GM10266 (cell line): ENCODE data around the gene BACH1.

ENCODE experiments used
- DNase-seq: peaks from one replicate; pipeline ENCODE4 v3.0.0; 2012; ENCODE audit errors: extremely low spot score
- TF ChIP-seq, protein P1 (sequence below): IDR thresholded peaks from 2 replicates; pipeline ENCODE4 v1.5.1; 2012; ENCODE audit warnings: mild to moderate bottlenecking, low read depth; ENCODE audit not compliant: control insufficient read depth, insufficient read depth; ENCODE audit errors: missing control alignments

The BACH1 gene

DNA sequence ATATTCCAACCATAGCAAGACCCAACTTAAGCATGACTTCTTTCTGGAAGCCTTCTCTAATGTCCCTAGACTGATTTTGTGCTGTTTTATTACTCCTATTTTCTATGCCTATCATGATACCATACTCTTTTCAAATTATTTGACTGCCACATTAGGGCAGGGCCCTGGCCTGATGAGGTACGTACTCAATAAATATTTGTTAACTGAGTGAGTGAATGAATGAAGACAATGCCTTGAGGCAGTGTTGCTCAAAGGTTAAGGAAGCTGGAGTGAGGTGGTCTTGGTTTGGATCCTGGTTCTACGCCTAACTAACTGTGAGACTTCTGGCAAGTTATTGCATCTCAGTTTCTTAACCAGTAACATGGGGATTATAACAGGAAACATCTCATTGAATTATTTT lies 38.3 kb upstream of the BACH1 start:
- no peak for DNase-seq
- TF ChIP-seq, protein P1, sequence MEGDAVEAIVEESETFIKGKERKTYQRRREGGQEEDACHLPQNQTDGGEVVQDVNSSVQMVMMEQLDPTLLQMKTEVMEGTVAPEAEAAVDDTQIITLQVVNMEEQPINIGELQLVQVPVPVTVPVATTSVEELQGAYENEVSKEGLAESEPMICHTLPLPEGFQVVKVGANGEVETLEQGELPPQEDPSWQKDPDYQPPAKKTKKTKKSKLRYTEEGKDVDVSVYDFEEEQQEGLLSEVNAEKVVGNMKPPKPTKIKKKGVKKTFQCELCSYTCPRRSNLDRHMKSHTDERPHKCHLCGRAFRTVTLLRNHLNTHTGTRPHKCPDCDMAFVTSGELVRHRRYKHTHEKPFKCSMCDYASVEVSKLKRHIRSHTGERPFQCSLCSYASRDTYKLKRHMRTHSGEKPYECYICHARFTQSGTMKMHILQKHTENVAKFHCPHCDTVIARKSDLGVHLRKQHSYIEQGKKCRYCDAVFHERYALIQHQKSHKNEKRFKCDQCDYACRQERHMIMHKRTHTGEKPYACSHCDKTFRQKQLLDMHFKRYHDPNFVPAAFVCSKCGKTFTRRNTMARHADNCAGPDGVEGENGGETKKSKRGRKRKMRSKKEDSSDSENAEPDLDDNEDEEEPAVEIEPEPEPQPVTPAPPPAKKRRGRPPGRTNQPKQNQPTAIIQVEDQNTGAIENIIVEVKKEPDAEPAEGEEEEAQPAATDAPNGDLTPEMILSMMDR, result no peak

- TF ChIP-seq, protein P1, result no peak
- no peak for DNase-seq
Measured at GRCh38 chr21:29261555-29262540, 36.9 kb upstream of the BACH1 start.

GRCh38 chr21:29264721-29265120 lies 34.0 kb upstream of the BACH1 start:
- DNase-seq, result no peak
- TF ChIP-seq, protein P1, result no peak

- DNase-seq, result no peak
- TF ChIP-seq, protein P1, result no peak
Measured at GRCh38 chr21:29265690-29266479, 32.8 kb upstream of the BACH1 start.

DNA sequence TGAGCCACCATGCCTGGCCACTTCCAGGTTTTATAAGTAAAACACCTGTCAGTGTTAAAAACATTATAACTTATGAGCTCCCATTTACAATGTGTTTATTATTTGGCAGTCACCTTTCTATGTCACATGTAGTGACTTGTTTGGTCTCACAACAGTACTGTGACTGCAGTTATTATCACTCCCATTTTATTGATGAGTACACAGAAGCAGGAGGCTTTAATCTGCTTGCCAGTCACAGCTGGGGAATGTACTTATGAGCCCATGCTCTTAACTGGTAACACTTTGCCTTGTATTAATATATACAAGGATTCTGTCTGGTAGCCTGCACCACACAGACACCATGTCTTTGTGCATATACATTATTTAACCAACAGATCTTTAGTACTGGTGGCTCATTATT lies 31.1 kb upstream of the BACH1 start:
- TF ChIP-seq, protein P1, result no peak
- no peak for DNase-seq

DNA sequence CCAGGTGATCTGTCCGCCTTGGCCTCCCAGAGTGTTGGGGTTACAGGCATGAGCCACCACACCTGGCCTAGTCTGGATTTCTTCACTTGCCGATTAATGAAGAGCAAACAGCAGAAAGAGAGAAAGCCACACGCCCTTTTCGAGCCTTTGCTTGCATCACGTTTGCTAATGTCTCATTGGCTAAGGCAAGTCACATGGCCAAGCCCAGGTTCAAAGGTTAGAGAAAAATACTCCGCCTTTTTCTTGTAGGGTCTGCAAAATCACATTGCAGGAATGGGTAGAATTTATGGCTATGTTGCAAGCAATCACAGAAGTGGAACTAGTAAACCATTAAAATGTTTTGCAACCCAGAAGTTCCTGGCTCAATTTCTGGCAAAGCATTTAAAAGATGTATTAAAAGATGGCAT lies 26.8 kb upstream of the BACH1 start:
- TF ChIP-seq, protein P1, result no peak
- no peak for DNase-seq

DNA sequence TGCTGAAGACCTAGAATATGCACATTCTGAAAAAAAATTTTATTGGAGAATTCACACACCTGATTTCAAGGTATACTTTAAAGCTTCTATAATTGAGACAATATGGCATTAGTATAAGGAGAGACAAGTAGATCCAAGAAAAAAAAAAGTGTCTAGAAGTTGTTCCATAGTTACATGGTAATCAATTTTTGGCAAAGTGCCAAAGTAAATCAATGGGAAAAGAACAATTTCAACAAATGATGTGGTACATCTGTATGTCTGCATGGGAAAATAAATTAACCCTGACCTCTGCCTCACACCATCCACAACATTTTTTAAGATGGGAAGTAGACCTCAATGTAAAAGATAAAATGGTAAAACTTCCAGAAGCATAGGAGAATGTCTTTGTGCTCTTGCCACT lies 21.3 kb upstream of the BACH1 start:
- TF ChIP-seq, protein P1, result no peak
- no peak for DNase-seq
